Raji (cell line): ENCODE results near the gene LRP1B.

Source experiments
- POLR2A ChIP-seq: IDR thresholded peaks from 2 replicates; pipeline ENCODE4 v1.6.1; 2011; ENCODE audit warnings: low read depth, low read length, control low read depth; ENCODE audit not compliant: insufficient read depth

The LRP1B gene

DNA sequence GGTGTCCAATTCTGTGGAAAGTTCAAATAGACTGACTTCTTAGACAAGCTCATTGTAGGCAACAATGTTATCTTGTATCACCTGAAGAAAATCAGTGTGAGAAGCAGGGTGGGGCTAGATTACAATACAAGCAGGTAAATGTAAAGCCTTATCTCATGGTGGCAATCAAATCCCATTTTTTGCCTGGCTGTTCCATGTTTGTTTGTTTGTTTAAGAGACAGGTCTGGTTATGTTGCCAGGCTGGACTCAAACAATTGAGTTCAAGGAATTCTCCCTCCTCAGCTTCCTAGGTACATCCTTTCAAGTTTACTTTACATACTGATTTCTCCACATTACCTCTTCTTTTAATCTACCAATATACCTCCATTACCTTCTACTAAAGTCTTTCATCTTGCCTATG lies 464.6 kb downstream of the LRP1B start:
- TF ChIP-seq POLR2A = no peak

DNA sequence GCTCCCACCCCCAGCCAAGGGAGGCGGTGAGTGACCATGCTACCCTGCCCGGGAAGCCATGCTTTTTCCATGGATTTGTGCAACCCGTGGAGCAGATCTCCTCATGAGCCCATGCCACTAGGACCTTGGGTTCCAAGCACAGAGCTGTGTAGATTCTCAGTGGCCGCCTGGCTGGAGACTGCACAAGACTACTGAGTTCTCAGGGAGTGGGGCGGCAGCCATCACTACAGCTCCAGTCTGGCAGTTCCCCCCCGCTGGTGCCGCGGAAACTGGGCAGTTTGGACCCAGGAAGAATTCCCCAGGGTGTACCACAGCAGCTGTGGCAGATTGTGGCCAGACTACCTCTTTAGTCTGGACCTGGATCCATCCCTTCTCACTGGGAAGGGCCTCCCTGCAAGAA lies 470.6 kb downstream of the LRP1B start:
- TF ChIP-seq POLR2A = no peak

DNA sequence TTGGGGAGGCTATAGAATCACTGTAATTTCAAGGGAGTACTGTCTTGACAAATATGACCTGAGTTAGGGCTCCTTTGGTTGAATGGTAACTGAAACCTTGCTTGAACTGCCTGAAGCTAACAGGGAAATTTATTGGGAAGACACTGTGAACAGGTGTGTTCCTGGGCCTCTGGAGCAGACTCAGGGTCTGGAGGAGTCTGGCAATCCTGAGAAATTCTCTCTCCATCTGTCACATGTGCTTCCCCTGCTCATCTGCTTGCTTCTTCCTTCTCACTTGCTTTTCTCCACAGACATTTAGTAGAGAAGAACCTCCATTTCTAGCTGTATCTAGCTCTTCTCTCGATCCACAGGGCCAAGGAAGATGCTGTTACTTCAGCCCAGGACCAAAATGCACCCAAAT lies 476.5 kb downstream of the LRP1B start:
- TF ChIP-seq POLR2A = no peak

DNA sequence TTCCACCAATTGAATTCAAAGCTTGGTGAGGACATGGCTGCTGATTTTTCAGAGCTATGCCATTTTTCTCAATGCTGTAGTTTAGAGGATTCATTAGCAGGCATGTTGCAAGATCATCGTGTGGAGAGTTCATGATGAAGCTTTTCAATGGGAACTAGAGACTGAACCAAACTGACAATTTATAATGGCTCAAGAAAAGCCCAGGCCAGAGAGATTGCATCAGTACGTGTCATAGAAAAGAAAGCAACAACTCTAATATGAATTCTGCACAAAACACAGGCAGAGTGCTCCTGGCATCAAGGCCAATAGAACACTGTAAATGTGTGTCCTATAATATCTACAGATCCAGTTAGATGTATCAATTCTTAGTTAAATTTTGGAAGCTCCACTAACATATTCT lies 477.6 kb downstream of the LRP1B start:
- no peak for TF ChIP-seq POLR2A

DNA sequence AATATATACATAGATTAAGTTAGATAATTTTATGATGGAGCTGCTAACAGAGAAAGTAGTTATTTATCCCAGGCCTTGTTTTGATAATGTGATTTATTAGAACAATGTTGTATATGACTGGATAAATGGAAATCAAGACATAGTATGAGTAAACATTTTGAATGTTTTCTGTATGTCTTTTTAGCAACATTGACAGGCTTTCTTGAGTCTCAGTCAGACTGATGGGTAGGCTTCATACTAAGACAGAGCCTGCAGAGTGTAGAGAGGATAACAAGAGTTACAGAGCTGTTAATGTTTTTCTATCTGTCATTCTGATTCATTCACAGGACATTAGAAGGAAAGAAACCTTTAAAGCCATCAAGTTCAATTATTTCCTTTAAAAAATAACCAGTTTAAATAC lies 478.5 kb downstream of the LRP1B start:
- TF ChIP-seq POLR2A = no peak

DNA sequence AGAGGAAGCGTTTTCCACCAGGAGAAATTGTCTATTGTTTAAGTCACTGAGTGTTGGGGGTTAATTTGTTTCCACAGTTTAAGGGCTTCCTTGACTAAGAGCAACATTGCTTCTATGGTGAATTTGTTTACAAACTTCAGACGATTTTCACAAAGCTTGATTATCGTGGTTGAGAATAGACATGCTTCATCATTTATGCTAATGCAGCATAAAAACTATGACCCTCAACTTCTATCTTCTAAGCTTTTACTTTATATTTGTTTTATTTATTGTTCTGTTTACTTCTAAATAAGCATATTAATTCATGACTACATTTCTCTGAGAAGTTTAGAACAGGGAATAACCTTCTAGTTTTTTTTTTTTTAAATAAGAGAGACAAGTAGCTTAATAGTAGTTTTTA lies 483.5 kb downstream of the LRP1B start:
- TF ChIP-seq POLR2A = no peak

DNA sequence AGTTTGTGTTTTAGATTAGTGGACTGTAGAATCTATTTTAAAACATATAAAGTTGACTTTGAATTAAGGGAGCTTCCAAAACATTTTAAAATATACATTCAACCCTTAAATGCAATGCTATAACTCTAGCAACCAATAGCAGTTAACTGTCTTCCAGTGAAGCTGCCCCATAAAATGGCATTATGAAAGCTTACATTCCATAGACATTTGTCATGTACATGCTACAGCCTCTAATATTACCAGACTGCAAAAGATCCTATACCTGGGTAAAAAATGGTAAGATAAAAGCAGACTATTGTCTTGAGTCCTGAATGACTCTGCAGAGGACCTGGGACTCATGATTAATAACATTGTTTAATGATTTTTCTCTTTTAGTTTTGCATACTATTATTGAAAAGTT lies 489.4 kb downstream of the LRP1B start:
- TF ChIP-seq POLR2A = no peak

DNA sequence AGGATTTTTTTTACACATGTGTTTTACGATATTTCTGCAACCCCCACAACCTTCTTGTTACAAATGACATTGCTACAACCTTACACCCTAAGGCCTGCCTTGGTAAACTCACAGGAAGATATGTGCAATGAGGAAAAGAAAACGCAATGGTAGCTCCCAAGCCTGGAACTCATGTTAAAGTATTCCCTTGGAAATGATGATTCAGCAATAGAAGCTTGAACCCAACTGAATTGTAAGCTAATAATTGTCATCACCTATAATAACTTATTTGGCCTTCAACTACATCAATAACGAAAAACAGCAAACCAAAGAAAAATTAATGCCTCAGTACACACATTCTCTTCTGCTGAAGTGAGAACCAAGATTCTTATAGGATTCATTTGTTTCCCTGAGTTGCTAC lies 491.0 kb downstream of the LRP1B start:
- TF ChIP-seq POLR2A = no peak

DNA sequence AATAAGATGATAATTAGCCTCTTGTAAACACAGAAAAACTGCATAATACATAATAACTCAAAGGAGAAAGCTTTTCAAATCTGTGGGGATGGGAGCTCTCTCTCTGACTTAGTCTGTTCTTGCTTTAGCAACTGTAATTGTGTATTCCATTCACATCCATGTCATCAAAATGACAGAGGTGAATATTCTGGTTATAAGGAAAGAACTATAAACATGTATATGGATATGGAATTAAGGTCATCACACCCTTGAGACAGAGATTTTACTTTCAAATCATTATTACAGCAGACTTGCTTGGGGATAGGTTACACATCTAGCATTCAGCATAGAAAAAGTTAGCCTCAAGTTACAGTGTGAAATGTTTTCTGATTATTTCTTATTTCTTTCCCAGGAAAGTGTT lies 497.7 kb downstream of the LRP1B start:
- TF ChIP-seq POLR2A = no peak

DNA sequence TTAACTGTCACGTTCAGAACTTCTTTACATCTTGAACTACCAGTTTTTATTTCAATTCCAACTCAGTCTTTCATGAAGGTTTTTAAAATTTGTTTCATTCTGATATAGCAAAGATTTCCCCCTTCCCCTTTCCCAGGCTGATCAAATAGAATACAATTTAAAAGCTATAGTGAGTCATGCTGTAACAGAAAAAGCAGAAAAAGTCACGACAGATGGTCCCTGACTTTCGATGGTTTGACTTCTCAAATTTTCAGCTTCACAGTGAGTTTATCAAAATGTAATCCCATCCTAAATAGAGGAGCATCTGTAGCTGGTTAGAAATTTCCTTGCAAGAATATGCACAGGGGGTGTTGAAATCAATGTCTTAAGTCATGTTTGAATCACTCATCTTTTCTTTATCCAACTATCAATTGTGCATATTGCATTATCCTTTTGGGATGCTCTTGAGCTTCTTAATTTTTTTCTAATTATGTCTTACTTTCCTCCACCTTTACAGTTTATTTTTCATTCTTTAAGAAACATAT lies 500.3 kb downstream of the LRP1B start:
- TF ChIP-seq POLR2A = no peak

DNA sequence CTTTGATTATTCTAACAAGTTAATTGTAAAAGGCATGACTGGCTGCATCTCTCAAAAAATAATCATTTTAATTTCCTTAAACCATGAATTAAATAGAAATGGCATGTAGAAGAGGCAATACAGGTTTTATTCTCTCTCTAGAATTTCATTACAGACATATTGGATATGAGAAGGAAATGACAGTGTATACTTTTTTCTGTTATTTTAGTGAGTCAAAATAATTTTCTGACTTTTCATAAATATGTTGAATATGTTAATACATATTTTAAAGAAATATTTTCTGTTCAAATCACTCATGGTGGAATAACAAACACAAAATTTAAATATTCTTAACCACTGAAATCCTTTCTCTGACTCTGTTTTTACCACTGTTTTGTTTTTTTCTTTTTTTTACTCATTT lies 510.4 kb downstream of the LRP1B start:
- TF ChIP-seq POLR2A = no peak

DNA sequence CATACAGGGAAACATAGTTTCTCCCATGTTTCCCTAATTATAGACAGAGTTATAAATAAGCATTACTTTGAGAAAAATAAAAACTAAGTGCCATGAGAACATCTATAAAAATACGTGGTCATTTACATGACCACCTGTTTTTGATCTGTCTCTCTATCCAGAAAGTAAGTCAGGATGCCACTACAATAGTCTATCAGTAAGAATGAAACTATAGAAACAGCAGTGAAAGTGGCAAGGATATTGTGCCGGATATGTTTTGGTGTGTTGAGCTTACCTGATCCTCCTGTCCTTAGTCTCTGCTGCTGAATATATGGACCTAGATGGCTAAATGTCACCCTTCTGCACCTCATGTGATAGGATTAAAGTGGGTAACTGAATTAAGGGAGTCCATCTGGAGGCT lies 512.4 kb downstream of the LRP1B start:
- TF ChIP-seq POLR2A = no peak

DNA sequence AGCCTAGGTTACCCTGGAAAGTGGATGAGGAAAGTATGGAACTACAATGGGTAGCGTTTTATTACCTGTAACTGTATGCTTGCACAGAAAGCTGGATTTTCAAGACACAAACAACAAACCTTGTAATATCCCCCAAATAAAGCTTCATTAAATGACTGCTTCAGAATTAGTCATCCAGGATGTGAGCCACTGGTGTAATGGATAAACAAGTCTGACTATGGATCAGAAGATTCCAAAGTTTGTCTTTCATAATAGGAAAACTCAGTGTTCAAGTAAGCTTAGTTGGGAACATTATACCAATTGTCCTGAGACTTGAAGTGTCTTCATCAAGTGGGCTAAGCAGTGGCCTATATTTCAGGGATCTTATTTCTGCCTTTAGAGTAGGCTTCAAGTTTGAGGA lies 518.8 kb downstream of the LRP1B start:
- no peak for TF ChIP-seq POLR2A

DNA sequence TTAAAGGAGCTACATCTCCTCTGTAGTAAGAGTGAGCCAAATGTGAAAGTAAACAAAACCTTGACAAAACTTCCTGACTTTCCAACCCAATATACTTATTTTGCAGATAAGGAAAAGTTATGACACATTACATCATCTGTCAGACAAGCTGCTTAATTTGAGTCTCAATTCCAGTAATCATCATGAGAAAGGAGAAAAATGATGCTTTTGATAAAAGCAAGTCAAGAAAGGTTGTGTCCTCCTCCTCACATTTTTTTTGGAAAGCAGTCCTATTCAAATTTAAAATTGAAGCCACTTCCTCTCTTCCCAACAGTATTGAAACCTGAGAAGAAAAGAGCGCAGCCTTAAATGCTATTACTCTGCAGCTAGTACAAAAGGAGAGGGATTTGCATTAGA lies 519.6 kb downstream of the LRP1B start:
- no peak for TF ChIP-seq POLR2A

DNA sequence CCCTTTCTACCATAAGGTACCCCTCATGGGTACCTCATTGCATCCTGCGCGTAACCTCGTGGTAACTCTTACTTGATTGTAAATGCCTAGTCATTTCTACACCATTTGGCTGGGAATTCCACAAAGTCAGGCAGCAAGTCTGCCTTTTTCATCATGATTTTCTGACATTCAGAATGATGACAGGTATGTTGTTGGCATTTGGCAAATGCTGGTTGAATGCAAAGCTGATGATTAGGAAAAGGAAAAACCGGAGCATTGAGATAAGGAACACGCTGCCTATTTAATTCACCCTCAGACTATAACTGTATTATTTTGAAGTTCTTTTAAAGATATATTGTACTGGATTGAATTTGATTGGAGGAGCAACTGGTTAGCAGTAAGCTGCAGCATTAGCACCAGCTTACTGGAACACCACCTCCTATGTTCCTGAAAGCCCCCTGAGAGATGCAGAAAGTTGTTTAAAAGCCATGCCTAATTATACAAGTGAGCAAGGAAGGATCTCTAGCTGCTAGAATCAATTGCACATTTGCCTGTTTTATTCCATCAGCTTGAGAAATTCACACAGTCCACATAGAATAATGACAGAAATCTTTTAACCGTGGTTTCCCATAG lies 520.1 kb downstream of the LRP1B start:
- no peak for TF ChIP-seq POLR2A

DNA sequence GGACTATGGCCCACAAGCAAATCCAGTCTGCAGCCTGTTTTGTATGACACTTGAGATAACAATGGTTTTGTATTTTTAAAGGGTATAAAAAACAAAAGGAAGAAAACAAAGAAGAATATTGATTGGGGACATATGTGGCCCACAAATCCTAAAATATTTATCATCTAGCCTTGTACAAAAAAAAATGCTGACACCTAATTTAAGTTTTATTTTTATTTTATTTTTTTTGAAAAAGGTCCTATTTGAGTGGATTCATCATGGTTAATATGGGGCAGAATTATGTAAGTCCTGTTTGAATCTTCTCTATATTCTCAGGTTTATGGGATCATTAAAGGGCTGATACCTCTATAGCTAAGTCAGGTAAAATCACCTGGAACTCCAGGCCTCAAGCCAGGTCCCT lies 525.7 kb downstream of the LRP1B start:
- TF ChIP-seq POLR2A = no peak

DNA sequence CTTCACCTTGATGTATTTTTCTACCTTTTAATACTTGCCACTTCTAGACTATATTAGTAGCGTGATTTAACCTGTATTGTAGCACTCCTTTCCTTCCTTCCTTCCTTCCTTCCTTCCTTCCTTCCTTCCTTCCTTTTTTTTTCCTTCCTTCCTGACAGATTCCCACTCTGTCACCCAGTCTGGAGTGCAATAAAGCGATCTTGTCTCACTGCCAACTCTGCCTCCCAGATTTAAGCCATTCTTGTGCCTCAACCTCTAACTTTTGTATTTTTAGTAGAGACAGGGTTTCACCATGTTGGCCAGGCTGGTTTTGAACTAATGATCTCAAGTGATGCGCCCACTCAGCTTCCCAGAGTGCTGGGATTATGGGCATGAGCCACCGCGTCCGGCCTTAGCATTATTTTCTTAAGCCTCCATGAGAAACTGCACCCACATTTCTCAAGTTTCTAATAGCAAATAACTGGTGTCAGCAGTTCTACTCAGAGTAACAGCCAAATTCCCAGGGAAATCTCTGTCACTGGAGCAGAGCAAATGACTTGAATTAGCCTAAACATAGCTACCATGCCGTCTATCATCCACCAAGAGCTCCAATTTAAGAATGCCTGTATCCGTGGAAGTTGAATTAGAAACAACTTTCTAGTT lies 529.2 kb downstream of the LRP1B start:
- TF ChIP-seq POLR2A = no peak
